ENCODE results near the gene DISC1.

The DISC1 gene

DNA sequence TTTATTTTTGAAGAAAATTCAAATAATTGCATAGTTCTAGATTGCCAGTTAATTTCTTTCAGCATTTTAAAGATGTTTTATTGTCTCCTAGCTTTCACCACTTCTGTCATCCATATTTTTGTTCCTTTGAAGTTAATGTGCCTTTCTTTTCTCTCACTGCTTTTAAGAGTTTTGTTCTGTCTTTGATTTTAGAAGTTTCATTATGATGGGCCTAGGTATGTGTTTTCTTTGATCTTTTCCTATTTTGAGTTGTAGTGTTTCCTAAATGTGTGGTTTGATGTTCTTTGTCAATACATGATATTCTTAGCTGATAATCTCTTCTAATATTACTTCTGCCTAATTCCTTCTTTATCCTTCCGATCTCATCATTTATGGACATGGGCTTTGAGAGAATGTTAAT lies 378.7 kb downstream of the DISC1 start:
- TF ChIP-seq ZNF274 (IDR thresholded peaks at IDR 0.05; ENCODE audit: low read depth, low read length): no peak
- H3K4me3 ChIP-seq (ENCODE audit: low read length): no peak overlapping the region

DNA sequence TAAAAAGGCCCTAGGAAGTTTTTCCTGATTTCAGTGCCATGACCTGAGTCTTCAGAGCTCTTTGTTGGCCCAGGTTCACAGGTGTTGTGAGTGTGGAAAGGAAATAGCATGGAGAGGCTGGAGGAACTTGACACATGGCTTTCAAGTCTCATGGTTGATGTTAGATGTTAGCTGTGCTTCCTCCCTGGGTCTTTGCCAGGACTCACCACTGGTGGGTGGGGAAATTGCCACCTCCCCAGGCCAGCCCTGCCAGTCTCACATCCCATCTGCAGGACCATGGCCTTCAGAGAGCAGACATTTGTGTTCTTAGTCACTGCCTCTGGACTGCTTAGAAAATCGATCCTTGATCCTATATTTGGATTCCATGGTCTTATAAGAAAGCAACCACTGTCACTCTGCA lies 383.2 kb downstream of the DISC1 start:
- H3K4me3 ChIP-seq (ENCODE audit: low read length): no peak overlapping the region
- TF ChIP-seq ZNF274 (IDR thresholded peaks at IDR 0.05; ENCODE audit: low read depth, low read length): no peak

- no peak for TF ChIP-seq ZNF274 (IDR thresholded peaks at IDR 0.05; ENCODE audit: low read depth, low read length)
- H3K4me3 ChIP-seq (ENCODE audit: low read length): no peak overlapping the region
Observed at GRCh38 chr1:232011961-232012360, 385.4 kb downstream of the DISC1 start.

GRCh38 chr1:232012773-232013386 lies 386.3 kb downstream of the DISC1 start:
- no peak for TF ChIP-seq ZNF274 (IDR thresholded peaks at IDR 0.05; ENCODE audit: low read depth, low read length)
- no peak overlapping the region for H3K4me3 ChIP-seq (ENCODE audit: low read length)

- H3K4me3 ChIP-seq (ENCODE audit: low read length): no peak overlapping the region
- TF ChIP-seq ZNF274 (IDR thresholded peaks at IDR 0.05; ENCODE audit: low read depth, low read length): no peak
Observed at GRCh38 chr1:232014941-232015340, 388.4 kb downstream of the DISC1 start.

DNA sequence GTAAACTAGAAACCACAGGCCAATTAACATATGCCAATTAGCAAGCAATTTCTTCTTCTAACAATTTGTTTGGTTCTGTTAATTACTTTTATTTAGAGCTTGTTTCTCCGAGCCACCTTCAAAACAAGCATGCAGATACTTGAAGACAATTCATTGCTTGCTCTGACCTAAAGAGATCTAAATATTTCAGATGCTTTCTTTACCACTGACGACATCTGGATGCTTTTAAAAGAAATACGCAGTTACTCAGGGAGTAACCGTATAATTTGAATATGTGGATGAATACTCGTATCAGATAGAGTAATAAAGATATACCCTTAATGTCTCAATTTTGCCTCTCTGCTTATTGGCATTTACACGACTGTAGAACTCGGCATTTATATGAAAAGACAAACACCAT lies 390.0 kb downstream of the DISC1 start:
- no peak overlapping the region for H3K4me3 ChIP-seq (ENCODE audit: low read length)
- no peak for TF ChIP-seq ZNF274 (IDR thresholded peaks at IDR 0.05; ENCODE audit: low read depth, low read length)

DNA sequence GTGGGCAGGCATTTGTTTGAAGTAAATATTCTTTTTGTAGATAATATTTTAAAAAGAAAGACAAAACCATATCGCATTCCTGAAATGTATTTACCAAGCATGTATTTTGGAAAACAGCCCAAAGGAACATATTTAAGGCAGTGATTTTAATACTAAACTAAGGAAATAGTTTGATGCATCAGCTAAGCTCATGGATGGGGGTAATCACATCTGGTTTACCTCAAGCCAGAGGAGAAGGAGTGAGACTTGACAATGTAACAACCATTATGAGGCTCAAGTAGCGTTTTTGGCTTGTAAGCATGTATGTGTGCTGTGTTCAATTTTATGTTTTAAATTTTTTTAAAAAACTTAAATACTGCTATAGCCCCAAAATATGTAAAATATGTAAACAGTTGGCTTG lies 390.5 kb downstream of the DISC1 start:
- no peak for TF ChIP-seq ZNF274 (IDR thresholded peaks at IDR 0.05; ENCODE audit: low read depth, low read length)
- H3K4me3 ChIP-seq (ENCODE audit: low read length): no peak overlapping the region

DNA sequence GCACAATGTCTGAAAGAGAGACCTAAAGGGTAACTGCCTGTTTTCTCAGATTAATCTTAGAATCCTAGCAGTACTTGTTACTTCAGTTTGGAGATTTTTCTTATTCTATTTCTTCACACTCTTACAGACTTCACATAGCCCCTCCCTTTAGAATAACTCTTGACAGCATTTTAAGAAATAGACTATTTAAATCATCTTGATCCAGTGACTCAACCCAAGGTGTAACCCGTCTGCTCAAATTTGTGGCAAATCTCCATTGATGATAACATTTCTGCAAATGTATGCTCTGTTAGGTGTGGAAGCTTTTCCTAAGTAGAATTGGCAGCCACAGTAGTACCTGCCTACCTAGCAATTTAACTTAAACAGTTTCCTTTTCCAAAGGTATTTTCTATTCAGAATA lies 391.2 kb downstream of the DISC1 start:
- H3K4me3 ChIP-seq (ENCODE audit: low read length): no peak overlapping the region
- no peak for TF ChIP-seq ZNF274 (IDR thresholded peaks at IDR 0.05; ENCODE audit: low read depth, low read length)

GRCh38 chr1:232018231-232019025 lies 391.8 kb downstream of the DISC1 start:
- TF ChIP-seq ZNF274 (IDR thresholded peaks at IDR 0.05; ENCODE audit: low read depth, low read length): no peak
- no peak overlapping the region for H3K4me3 ChIP-seq (ENCODE audit: low read length)

DNA sequence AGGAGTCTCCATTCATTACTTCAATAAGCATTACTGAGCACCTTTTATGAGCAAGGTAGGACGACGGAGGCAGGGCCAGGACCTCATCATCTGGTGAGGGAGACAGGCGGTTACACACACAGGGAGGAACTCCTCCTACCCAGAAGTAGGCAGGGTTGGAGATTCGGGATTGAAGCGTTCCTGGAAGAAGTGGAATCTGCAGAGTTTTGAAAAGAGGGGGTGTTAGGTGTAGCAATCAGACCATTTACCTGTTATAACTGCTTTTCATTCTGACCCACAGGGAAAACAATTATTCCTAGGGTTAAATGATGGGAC lies 392.4 kb downstream of the DISC1 start:
- TF ChIP-seq ZNF274 (IDR thresholded peaks at IDR 0.05; ENCODE audit: low read depth, low read length): no peak
- no peak overlapping the region for H3K4me3 ChIP-seq (ENCODE audit: low read length)

DNA sequence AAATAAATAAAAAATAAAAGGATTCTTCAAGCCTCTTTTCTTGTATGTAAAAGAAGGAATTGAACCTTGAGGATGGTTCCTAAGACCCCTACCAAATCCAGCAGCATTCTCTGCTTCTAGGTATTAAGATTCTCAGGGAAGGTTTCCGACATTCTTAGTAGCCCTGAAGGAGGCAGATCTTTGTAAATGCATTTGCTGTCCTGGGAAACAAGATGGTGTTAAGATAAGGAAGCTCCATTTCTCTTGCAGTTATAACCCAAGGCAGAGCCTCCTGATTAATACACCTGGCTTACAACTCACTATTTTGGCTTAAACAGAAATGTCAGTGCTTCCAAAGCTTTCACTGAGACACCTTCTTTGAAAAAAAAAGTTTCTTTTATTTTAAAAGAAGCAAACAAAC lies 393.8 kb downstream of the DISC1 start:
- no peak for TF ChIP-seq ZNF274 (IDR thresholded peaks at IDR 0.05; ENCODE audit: low read depth, low read length)
- no peak overlapping the region for H3K4me3 ChIP-seq (ENCODE audit: low read length)

- no peak for TF ChIP-seq ZNF274 (IDR thresholded peaks at IDR 0.05; ENCODE audit: low read depth, low read length)
Observed at GRCh38 chr1:232029315-232029714, 402.7 kb downstream of the DISC1 start.

GRCh38 chr1:232031156-232031555 lies 404.6 kb downstream of the DISC1 start:
- no peak overlapping the region for H3K4me3 ChIP-seq (ENCODE audit: low read length)
- TF ChIP-seq ZNF274 (IDR thresholded peaks at IDR 0.05; ENCODE audit: low read depth, low read length): no peak

More at GRCh38 chr1:232029315-232029714, 402.7 kb downstream of the DISC1 start:
- H3K4me3 ChIP-seq (ENCODE audit: low read length): no peak overlapping the region

- TF ChIP-seq ZNF274 (IDR thresholded peaks at IDR 0.05; ENCODE audit: low read depth, low read length): no peak
- no peak overlapping the region for H3K4me3 ChIP-seq (ENCODE audit: low read length)
Observed at GRCh38 chr1:232033285-232033684, 406.7 kb downstream of the DISC1 start.

- H3K4me3 ChIP-seq (ENCODE audit: low read length): no peak overlapping the region
- TF ChIP-seq ZNF274 (IDR thresholded peaks at IDR 0.05; ENCODE audit: low read depth, low read length): no peak
Observed at GRCh38 chr1:232034556-232034955, 408.0 kb downstream of the DISC1 start.
